GM18951 (cell line): ENCODE results near the gene UBAC1.
"Not testable (repeated sequence)": the region's sequence is repeated elsewhere in the genome, so short reads cannot be mapped to it uniquely, and the experiment has no call there.

Experiments used
- POLR2A ChIP-seq: IDR thresholded peaks from 4 replicates; pipeline ENCODE4 v1.6.1; 2011; ENCODE audit warnings: mild to moderate bottlenecking; ENCODE audit not compliant: insufficient read length, insufficient read depth; ENCODE audit errors: extremely low read depth
- in situ Hi-C: fragments of 300-500 bp; cut with MboI; formaldehyde crosslinking; loops from one replicate; pipeline ENCODE4 v1.12.0; 2022; ENCODE audit warnings: low sequenced_read_pairs, mixed read lengths, inconsistent platforms; ENCODE audit not compliant: unreplicated experiment

The UBAC1 gene

GRCh38 chr9:135927195-135928013 is 33.8 kb downstream of the UBAC1 start:
- in situ Hi-C loops: no loop called here

GRCh38 chr9:135926402-135927194 is 34.6 kb downstream of the UBAC1 start:
- in situ Hi-C loops: no loop called here
- TF ChIP-seq POLR2A: no peak

More at GRCh38 chr9:135927195-135928013, 33.8 kb downstream of the UBAC1 start:
- no peak for TF ChIP-seq POLR2A

DNA sequence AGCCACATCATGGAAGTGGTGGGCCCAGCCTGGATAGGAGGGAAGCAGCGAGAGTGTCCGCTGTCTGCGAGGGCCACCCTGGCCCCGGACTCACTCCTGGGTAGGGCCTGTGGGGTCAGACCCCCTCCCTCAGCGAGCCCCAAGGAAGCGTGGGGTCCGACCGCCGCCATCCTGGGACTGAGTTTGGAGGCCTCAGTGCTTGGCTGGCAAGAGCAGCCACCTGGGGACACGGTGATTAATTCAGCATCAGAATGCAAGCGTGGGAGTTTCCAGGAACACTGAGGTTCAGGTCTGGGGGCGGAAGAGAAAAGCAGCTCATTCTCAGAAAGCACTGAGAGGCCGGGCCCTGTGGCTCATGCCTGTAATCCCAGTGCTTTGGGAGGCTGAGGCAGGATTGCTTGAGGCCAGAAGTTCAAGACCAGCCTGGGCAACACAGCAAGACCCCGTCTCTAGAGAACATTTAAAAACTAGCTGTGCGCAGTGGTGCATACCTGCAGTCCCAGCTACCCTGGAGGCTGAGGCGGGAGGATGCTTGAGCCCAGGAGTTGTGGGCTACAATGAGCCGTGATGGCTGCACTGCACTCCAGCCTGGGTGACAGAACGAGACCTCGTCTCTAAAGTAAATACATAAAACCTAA is 35.6 kb downstream of the UBAC1 start:
- TF ChIP-seq POLR2A: no peak
- in situ Hi-C loops: no loop called here

- TF ChIP-seq POLR2A: no peak
- in situ Hi-C loops: no loop called here
Measured at GRCh38 chr9:135924628-135925338, 36.4 kb downstream of the UBAC1 start.

DNA sequence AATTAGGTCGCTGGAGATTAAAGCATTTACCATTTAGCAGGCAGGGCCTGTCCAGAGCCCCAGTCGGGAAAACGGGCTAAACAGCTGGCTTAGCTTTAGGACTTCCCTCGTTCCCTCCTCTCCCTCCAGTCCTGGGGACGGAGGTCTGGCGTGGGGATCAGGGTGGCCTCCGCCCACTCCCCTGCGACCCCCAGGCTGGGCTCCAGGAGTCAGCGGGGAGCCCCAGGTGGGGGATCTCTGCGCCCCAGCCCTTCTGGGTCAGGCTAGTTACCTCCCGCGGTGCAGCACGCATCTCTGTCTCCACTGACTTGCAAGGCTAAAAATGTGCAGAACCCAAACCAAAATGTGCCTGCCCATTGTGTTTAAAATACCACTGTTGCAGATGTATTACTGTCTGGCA is 37.7 kb downstream of the UBAC1 start:
- no peak for TF ChIP-seq POLR2A
- in situ Hi-C loops: no loop called here

- no peak for TF ChIP-seq POLR2A
- in situ Hi-C loops: no loop called here
Measured at GRCh38 chr9:135921749-135922310, 39.3 kb downstream of the UBAC1 start.

DNA sequence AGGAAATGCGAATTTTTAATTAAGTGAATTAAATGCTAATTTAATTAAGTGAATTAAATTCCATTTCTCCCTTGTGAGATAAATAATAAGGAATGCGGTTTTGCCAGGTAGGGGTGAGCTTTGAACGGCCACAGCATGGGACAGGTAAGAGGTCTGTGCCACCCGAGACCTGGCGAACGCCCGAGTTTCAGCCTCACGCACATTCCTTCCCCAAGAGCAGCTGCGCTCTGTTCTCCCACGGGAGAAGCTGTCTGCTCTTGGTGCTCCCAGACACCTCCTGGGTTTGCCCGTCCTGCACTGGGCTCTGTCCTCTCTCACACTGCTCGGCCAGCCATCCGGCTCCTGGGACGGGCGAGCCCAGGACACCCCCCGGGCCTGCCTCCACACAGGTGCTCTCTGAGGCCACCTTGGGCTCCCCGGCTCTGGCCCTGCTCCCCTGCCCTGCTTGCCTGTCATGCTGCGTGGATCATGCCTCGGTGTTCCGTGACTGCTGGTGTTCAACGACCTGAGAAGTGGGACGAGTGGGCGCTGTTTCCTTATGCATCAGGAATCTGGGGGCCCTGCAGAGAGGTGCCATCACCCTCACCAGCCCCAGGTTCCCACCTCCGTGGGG is 40.1 kb downstream of the UBAC1 start:
- in situ Hi-C loops: no loop called here
- TF ChIP-seq POLR2A: no peak

GRCh38 chr9:135920256-135920930 is 40.8 kb downstream of the UBAC1 start:
- in situ Hi-C loops: no loop called here
- no peak for TF ChIP-seq POLR2A

DNA sequence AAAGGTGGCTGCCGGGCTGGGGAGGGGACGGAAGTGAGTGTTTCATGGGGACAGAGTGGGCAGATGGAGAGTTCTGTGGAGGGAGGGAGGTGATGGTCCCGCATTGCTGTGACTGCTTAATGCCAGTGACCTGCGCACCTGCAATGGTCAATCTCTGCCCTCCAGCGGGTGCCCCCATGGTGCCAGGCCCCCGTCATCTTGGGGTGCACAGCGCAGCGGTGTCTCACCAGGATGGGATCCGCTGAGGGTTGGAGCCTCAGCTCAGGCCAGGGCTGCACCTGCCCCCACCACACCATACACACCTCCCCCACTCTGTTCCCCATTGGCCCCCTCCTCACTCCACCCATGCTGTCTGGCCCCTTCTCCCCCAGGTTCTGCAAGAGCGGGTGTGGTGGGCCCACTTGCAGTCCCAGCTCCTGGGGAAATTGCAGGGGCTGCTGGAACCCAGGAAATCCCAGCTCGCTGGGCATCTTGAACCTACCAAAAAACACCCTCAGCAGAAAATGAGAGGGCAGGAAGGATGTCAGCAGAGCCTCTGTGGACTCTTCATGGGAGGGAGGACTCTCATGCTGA is 41.8 kb downstream of the UBAC1 start:
- TF ChIP-seq POLR2A: no peak
- in situ Hi-C loops: no loop called here

- in situ Hi-C loops: not testable (repeated sequence)
Measured at GRCh38 chr9:135916227-135916626, 44.9 kb downstream of the UBAC1 start.

DNA sequence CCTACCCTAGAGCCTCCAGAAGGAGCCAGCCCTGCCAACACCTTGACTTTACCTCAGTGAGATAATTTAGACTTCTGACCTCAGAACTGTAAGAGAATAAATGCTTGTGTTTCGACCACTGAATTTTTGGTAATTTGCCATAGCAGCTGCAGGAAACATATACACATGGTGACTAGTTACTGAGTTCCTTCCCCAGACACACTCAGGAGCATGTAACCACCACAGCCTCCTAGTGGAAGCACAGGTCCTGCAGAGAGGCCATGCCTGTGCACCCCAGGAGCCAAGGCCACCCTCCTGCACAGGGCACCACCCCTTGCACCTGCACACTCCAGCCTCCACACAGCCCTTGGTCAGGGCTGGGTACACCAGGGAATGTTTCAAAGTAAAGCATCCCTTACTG is 46.3 kb downstream of the UBAC1 start:
- in situ Hi-C loops: no loop called here

DNA sequence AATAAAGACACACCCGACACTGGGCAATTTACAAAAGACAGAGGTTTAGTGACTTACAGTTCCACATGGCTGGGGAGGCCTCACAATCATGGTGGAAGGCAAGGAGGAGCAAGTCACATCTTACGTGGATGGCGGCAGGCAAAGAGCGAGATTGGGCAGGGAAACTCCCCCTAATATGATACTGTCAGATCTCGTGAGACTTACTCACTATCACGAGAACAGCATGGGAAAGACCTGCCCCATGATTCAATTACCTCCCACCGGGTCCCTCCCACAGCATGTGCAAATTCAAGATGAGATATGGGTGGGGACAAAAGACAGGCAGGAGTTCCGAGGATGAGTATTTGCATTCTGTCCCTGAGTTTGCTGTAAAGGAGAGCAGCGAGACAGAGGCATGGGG is 49.9 kb downstream of the UBAC1 start:
- in situ Hi-C loops: not testable (repeated sequence)

More for the DNA sequence above, 46.3 kb downstream of the UBAC1 start:
- TF ChIP-seq POLR2A: no peak
